H1 (cell line): ENCODE results near the gene OLFML2B. TPM values are rescaled to one million over a fixed set of nuclear protein-coding genes. Genes with fewer than 3 reads are reported as not detected.

Experiments used
- CTCF ChIA-PET: fragments of 300-600 bp; sonication (Branson Sonifier 250); formaldehyde crosslinking; loops from one replicate; lab custom pipeline; 2021; ENCODE audit not compliant: partially characterized antibody; lab: Charles Lee
- POLR2A ChIA-PET: fragments of 300-600 bp; sonication (Branson Sonifier 250); formaldehyde crosslinking; loops from one replicate; lab custom pipeline; 2021; ENCODE audit warnings: inconsistent platforms; ENCODE audit not compliant: partially characterized antibody; lab: Charles Lee
- DNase-seq, 2 experiments: peaks; one replicate each; pipeline versions ENCODE4 v3.0.0 to v3.0.0-alpha.2; 2010 to 2022; ENCODE audit warnings: low spot score in 2 of 2, low read depth in 1 of 2, mixed read lengths in 1 of 2
- FAIRE-seq: peaks from 2 replicates; lab custom pipeline; 2011; peaks lifted over from hg19 to GRCh38; lab: Jason Lieb, UNC
- H2AFZ ChIP-seq: 2 replicates; pipeline ENCODE4 v1.8.1; 2012; ENCODE audit warnings: low read length, inconsistent platforms
- H2AK5ac ChIP-seq: 2 replicates; pipeline ENCODE4 v1.6.1; 2013; ENCODE audit warnings: low read depth, low read length
- H2BK120ac ChIP-seq: replicated peaks from 2 replicates; pipeline ENCODE3; 2013; ENCODE audit warnings: low read depth, low read length, inconsistent platforms
- H2BK12ac ChIP-seq: 2 replicates; pipeline ENCODE4 v1.6.1; 2013; ENCODE audit warnings: low read depth, low read length
- H2BK15ac ChIP-seq: 2 replicates; pipeline ENCODE4 v1.6.1; 2013; ENCODE audit warnings: low read length
- H2BK20ac ChIP-seq: 2 replicates; pipeline ENCODE4 v1.6.1; 2013; ENCODE audit warnings: low read length
- H2BK5ac ChIP-seq: 2 replicates; pipeline ENCODE4 v1.6.1; 2013; ENCODE audit warnings: low read depth, low read length
- H3K14ac ChIP-seq: 2 replicates; pipeline ENCODE4 v1.6.1; 2013; ENCODE audit warnings: inconsistent platforms; ENCODE audit not compliant: insufficient read length
- H3K18ac ChIP-seq: 2 replicates; pipeline ENCODE4 v1.6.1; 2013; ENCODE audit warnings: low read length; ENCODE audit errors: extremely low read depth
- H3K23ac ChIP-seq: 2 replicates; pipeline ENCODE4 v1.6.1; 2013; ENCODE audit warnings: inconsistent platforms; ENCODE audit not compliant: insufficient read length
- H3K23me2 ChIP-seq: 2 replicates; pipeline ENCODE4 v1.6.1; 2013; ENCODE audit warnings: low read depth, low read length
- H3K27ac ChIP-seq: 2 replicates; pipeline ENCODE4 v1.6.1; 2011; ENCODE audit warnings: low read depth, low read length, inconsistent platforms
- H3K27me3 ChIP-seq, 4 experiments: replicated peaks in 1 of 4; 1 replicate in 1 of 4; 2 replicates in 3 of 4; pipeline versions ENCODE4 v1.6.1 to v1.8.1; 2011 to 2013; ENCODE audit warnings: low read length in 3 of 4, mild to moderate bottlenecking in 3 of 4, inconsistent platforms in 2 of 4, mixed read lengths in 2 of 4, moderate library complexity in 1 of 4; ENCODE audit not compliant: control insufficient read depth in 3 of 4, insufficient read depth in 3 of 4; ENCODE audit errors: extremely low read depth in 1 of 4
- H3K36me3 ChIP-seq, 4 experiments: 2 replicates each; pipeline versions ENCODE4 v1.6.1 to v1.8.1; 2011 to 2013; ENCODE audit warnings: mild to moderate bottlenecking in 4 of 4, low read length in 3 of 4, moderate library complexity in 2 of 4, control low read depth in 1 of 4, inconsistent platforms in 1 of 4; ENCODE audit not compliant: insufficient read depth in 4 of 4, control insufficient read depth in 2 of 4
- H3K4ac ChIP-seq: replicated peaks from 2 replicates; pipeline ENCODE3; 2013; ENCODE audit warnings: low read length, low read depth, mixed read lengths, inconsistent platforms; ENCODE audit not compliant: insufficient read length
- H3K4me1 ChIP-seq, 4 experiments: replicated peaks in 1 of 4; 1 replicate in 1 of 4; 2 replicates in 3 of 4; pipeline versions ENCODE4 v1.6.1 to v1.8.1; 2011 to 2013; ENCODE audit warnings: low read length in 3 of 4, inconsistent platforms in 2 of 4, mixed read lengths in 1 of 4; ENCODE audit not compliant: insufficient read depth in 4 of 4, control insufficient read depth in 3 of 4
- H3K4me2 ChIP-seq, 2 experiments: 2 replicates each; pipeline versions ENCODE4 v1.6.1 to v1.8.1; 2011 to 2013; ENCODE audit warnings: low read depth in 2 of 2, low read length in 2 of 2, control low read depth in 1 of 2, inconsistent platforms in 1 of 2, mild to moderate bottlenecking in 1 of 2; ENCODE audit not compliant: insufficient read depth in 1 of 2
- H3K4me3 ChIP-seq, 4 experiments: fragments of 200-600, 300-600 bp in 1 of 4; sonication (generic), shearing (Covaris generic), sonication (Bioruptor Twin) in 1 of 4; 2 replicates each; pipeline versions ENCODE4 v1.5.1 to v1.8.1; 2011 to 2016; ENCODE audit warnings: low read length in 4 of 4, low read depth in 3 of 4, control low read depth in 2 of 4, inconsistent platforms in 2 of 4, mild to moderate bottlenecking in 2 of 4, mixed read lengths in 1 of 4, moderate library complexity in 1 of 4; ENCODE audit not compliant: insufficient read depth in 2 of 4; ENCODE audit errors: extremely low read depth in 1 of 4
- H3K56ac ChIP-seq: replicated peaks from 2 replicates; pipeline ENCODE3; 2013; ENCODE audit warnings: low read depth, mild to moderate bottlenecking, mixed read lengths, low read length, inconsistent platforms; ENCODE audit not compliant: insufficient read length
- H3K79me1 ChIP-seq: 2 replicates; pipeline ENCODE4 v1.6.1; 2013; ENCODE audit warnings: low read depth, low read length, control low read depth
- H3K79me2 ChIP-seq, 2 experiments: 2 replicates each; pipeline versions ENCODE4 v1.6.1 to v1.8.1; 2012 to 2013; ENCODE audit warnings: low read length in 2 of 2, mild to moderate bottlenecking in 2 of 2, inconsistent platforms in 1 of 2; ENCODE audit not compliant: insufficient read depth in 2 of 2, control insufficient read depth in 1 of 2
- H3K9ac ChIP-seq, 4 experiments: replicated peaks in 1 of 4; 1 replicate in 1 of 4; 2 replicates in 3 of 4; pipeline versions ENCODE4 v1.6.1 to v1.8.1; 2011 to 2013; ENCODE audit warnings: low read depth in 3 of 4, low read length in 3 of 4, control low read depth in 2 of 4, mild to moderate bottlenecking in 2 of 4, moderate library complexity in 2 of 4, inconsistent platforms in 1 of 4; ENCODE audit errors: extremely low read depth in 1 of 4
- H3K9me3 ChIP-seq, 2 experiments: 2 replicates each; pipeline versions ENCODE4 v1.6.1 to v1.8.1; 2012 to 2013; ENCODE audit warnings: mild to moderate bottlenecking in 2 of 2, moderate library complexity in 2 of 2, control low read depth in 1 of 2, inconsistent platforms in 1 of 2, low read depth in 1 of 2, low read length in 1 of 2, mixed read lengths in 1 of 2; ENCODE audit not compliant: insufficient read depth in 2 of 2
- H4K20me1 ChIP-seq, 2 experiments: replicated peaks in 1 of 2; 2 replicates each; pipeline versions ENCODE3 to v1.8.1; 2011 to 2013; ENCODE audit warnings: inconsistent platforms in 2 of 2, low read length in 2 of 2, mild to moderate bottlenecking in 1 of 2; ENCODE audit not compliant: insufficient read depth in 2 of 2, control insufficient read depth in 1 of 2
- H4K5ac ChIP-seq: 2 replicates; pipeline ENCODE4 v1.6.1; 2013; ENCODE audit warnings: low read length, low read depth, mixed read lengths, inconsistent platforms; ENCODE audit not compliant: insufficient read length
- H4K8ac ChIP-seq: 2 replicates; pipeline ENCODE4 v1.8.0; 2013; ENCODE audit warnings: mild to moderate bottlenecking, moderate library complexity, low read length, inconsistent platforms; ENCODE audit not compliant: insufficient read depth; ENCODE audit errors: extremely low read depth
- H4K91ac ChIP-seq: replicated peaks from 2 replicates; pipeline ENCODE3; 2013; ENCODE audit warnings: low read length, mixed read lengths, inconsistent platforms; ENCODE audit not compliant: insufficient read length
- ATF2 ChIP-seq: IDR thresholded peaks from 2 replicates; pipeline ENCODE4 v1.6.1; 2012; ENCODE audit warnings: low read length, inconsistent platforms
- FOSL1 ChIP-seq: IDR thresholded peaks from 2 replicates; pipeline ENCODE4 v1.6.1; 2011; ENCODE audit warnings: mild to moderate bottlenecking, low read depth, low read length, moderate library complexity; ENCODE audit not compliant: insufficient read depth
- GABPA ChIP-seq: IDR thresholded peaks from 2 replicates; pipeline ENCODE4 v1.6.1; 2011; ENCODE audit warnings: mild to moderate bottlenecking, low read length, moderate library complexity, borderline replicate concordance; ENCODE audit not compliant: insufficient read depth
- KDM5A ChIP-seq: fragments of 200-600 bp; IDR thresholded peaks from 2 replicates; pipeline ENCODE4 v1.7.1; 2012; ENCODE audit warnings: mild to moderate bottlenecking, low read length, inconsistent platforms, mixed read lengths
- MAFK ChIP-seq: IDR thresholded peaks from 2 replicates; pipeline ENCODE4 v1.6.1; 2012; ENCODE audit warnings: low read depth, mild to moderate bottlenecking, improper control_type of control experiment, low read length
- TAF1 ChIP-seq: IDR thresholded peaks from 2 replicates; pipeline ENCODE4 v1.6.1; 2011; ENCODE audit warnings: mild to moderate bottlenecking, low read depth, low read length
- whole genome bisulfite sequencing, 2 experiments: shearing (Covaris generic) in 1 of 2; methylation state at CpG; one replicate each; pipeline versions ENCODE4 v1.1.6 to v1.1.7; 2013 to 2015; ENCODE audit warnings: low lambda C conversion rate in 2 of 2, mixed read lengths in 2 of 2, inconsistent platforms in 1 of 2, low coverage in 1 of 2, missing lambda C conversion rate in 1 of 2; ENCODE audit not compliant: insufficient replicate concordance in 2 of 2, insufficient coverage in 1 of 2, insufficient read length in 1 of 2; ENCODE audit errors: extremely low coverage in 1 of 2, missing lambda C conversion rate in 1 of 2; 5-methylcytosine and 5-hydroxymethylcytosine counted together
- polyA plus RNA-seq, 7 experiments: library from polyadenylated mRNA; depleted of rRNA in 3 of 7; stranded (reverse) in 5 of 7; unstranded in 2 of 7; fragments of >200 nt in 5 of 7; fragments of 200-250 nt in 2 of 7; gene quantifications; 1 replicate in 5 of 7; 2 replicates in 1 of 7; 4 replicates in 1 of 7; pipeline versions ENCODE4 v1.2.1 to v1.2.3, GENCODE V29; 2011 to 2013; ENCODE audit warnings: missing spikeins in 2 of 7, mixed read lengths in 2 of 7
- total RNA-seq: library from RNA; stranded (reverse); fragmentation: NEBNext Ultra II Directional; extraction: Animal tissue kit (Norgen Biotek cat#: 25700); gene quantifications from 2 replicates; pipeline ENCODE4 v1.2.1, GENCODE V29; 2021

OLFML2B gene
- total and polyA plus RNA-seq, 2 of the 8 experiments (the other 6 are each of a cell fraction or from before 2014, with no cell fraction given) = 6.5 to 10.4 TPM

GRCh38 chr1:161956930-161957329 lies 66.7 kb downstream of the OLFML2B start:
- Histone ChIP-seq H3K23ac (no peak overlapping the region), H3K4me1 (no peaks in the 10 kb centered on the region), H4K91ac (no peak overlapping the region), H4K8ac (no peak overlapping the region), H2BK15ac (no peak overlapping the region), H2BK20ac (no peak overlapping the region), H3K9ac (no peak overlapping the region), H3K4me2 (no peak overlapping the region), H3K79me1 (no peaks in the 10 kb centered on the region), H2AFZ (no peak overlapping the region), H2BK5ac (no peak overlapping the region), H3K4ac (no peak overlapping the region), H3K56ac (no peak overlapping the region), H3K36me3 (no peaks in the 10 kb centered on the region), H3K23me2 (no peaks in the 10 kb centered on the region), H2BK120ac (no peak overlapping the region), H3K4me3 (no peak overlapping the region), H3K27ac (no peak overlapping the region), H2AK5ac (no peak overlapping the region), H3K18ac (no peak overlapping the region), H2BK12ac (no peak overlapping the region), H4K20me1 (no peaks in the 10 kb centered on the region), H4K5ac (no peak overlapping the region), H3K79me2 (no peaks in the 10 kb centered on the region), H3K27me3 (no peaks in the 10 kb centered on the region), H3K14ac (no peak overlapping the region), H3K9me3 (no peaks in the 10 kb centered on the region)
- WGBS, 2 experiments = 91% methylated on average over 3 of the region's 3 CpGs; no CpG with 5 or more reads in 1 of the 2 experiments
- POLR2A ChIA-PET = no interaction called here
- DNase-seq (no peak), FAIRE-seq (no peak)
- CTCF ChIA-PET = interaction anchor here (1.5 kb wide), 1 partner anchor 78 kb away, joined by 3 read pairs; no protein-coding TSS in a partner anchor
- TF ChIP-seq FOSL1 (no peak), GABPA (no peak), KDM5A (no peak), ATF2 (no peak), MAFK (no peak), TAF1 (no peak)
